GM20000 (cell line): ENCODE measurements around the gene INPP5F.

Experiments used
- DNase-seq: peaks from one replicate; pipeline ENCODE4 v3.0.0; 2012; ENCODE audit warnings: low spot score
- TF ChIP-seq, protein P1 (sequence below): IDR thresholded peaks from 2 replicates; pipeline ENCODE4 v1.5.1; 2012; ENCODE audit warnings: mild to moderate bottlenecking, control low read depth; ENCODE audit errors: extremely low read depth, missing control alignments

Gene INPP5F

DNA sequence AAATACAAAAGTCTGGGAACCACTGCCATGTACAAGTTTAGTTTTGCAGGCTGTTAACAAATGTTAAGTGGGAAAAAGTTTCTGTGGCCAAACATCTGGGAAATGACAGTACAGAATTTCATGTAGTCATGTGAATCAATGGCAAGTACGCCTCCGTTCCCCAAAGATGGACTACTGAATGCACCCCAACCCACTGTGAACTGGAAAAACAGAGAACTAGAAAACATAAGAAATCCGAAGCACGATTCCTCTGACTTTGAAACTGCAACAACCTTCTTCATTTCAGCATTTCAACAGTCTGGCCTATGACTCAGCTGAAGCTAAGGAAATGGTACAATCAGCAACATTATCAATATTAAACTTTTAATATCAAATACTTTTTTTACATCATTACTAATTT, 105.0 kb downstream of the INPP5F start:
- TF ChIP-seq, protein P1, sequence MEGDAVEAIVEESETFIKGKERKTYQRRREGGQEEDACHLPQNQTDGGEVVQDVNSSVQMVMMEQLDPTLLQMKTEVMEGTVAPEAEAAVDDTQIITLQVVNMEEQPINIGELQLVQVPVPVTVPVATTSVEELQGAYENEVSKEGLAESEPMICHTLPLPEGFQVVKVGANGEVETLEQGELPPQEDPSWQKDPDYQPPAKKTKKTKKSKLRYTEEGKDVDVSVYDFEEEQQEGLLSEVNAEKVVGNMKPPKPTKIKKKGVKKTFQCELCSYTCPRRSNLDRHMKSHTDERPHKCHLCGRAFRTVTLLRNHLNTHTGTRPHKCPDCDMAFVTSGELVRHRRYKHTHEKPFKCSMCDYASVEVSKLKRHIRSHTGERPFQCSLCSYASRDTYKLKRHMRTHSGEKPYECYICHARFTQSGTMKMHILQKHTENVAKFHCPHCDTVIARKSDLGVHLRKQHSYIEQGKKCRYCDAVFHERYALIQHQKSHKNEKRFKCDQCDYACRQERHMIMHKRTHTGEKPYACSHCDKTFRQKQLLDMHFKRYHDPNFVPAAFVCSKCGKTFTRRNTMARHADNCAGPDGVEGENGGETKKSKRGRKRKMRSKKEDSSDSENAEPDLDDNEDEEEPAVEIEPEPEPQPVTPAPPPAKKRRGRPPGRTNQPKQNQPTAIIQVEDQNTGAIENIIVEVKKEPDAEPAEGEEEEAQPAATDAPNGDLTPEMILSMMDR = no peak
- DNase-seq = no peak

DNA sequence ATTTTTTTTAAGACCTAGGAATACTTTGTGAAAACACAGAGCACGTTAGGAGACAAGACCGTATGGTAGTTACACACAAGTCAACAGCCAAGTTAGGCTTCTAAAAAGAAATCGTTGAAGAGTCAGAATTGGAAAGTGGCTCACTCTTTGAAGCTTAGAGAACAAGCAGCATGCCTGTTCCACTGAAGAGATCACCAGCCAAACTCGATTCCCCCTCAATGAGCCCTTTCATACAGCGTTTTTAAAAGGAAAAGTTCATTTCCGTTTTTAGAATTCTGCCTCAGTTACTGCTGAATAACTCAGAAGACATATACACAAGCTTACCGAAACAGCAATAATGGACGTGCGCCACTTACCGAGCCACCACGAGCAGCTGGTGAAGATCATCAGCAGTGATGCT, 105.8 kb downstream of the INPP5F start:
- no peak for DNase-seq
- TF ChIP-seq, protein P1 = no peak

DNA sequence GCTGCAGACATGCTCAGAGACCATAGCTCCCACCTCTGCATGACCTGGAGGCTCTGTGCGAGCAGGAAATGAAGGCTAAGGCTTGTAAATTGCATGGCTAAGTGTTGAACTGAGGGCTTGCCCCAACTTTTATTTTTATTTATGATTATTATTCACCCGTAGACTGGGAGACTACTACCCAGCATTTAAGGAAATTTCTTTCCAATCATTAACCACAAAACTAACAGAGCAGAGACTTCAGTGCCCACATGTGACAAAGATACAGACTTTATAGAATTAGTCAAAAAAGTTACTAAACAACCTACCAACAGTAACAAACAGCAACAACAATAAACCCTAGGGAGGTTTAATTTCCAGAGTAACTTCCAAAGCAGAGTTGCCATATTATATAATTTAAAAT, 107.1 kb downstream of the INPP5F start:
- no peak for DNase-seq
- TF ChIP-seq, protein P1 = no peak

DNA sequence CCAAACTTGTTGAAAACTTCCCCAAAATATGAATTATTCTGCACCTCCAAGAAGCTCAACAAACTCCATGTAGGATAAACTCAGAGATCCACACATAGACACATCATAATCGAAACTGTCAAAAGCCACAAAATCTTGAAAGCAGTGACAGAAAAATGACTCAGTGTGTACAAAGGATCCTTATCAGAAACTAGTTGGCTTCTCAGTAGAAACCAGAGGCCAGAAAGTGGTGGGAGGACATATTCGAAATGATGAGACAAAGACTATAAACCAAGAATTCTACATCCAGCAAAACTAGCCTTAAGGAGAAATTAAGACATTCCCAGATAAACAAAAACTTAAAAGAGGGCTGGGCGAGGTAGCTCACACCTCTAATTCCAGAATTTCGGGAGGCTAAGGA, 108.3 kb downstream of the INPP5F start:
- TF ChIP-seq, protein P1 = no peak
- DNase-seq = no peak

DNA sequence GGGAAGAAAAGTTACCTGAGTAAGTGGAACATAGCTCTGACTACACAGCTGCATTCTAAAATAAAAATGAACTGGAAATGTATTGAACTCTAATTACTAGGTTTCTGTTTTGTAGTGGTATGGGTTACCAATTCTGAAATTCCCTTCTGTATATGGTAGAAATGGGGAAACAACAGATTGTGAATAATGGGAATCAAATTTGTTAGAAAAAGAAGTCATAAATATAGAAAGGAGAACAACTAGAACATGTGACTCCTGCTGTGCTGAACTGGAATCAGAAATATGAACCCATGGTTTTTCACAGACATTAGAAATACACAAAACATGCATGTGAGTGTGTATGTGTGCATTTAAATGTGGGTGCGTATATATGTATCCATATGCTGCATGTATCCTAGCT, 119.8 kb downstream of the INPP5F start:
- TF ChIP-seq, protein P1 = no peak
- DNase-seq = no peak

DNA sequence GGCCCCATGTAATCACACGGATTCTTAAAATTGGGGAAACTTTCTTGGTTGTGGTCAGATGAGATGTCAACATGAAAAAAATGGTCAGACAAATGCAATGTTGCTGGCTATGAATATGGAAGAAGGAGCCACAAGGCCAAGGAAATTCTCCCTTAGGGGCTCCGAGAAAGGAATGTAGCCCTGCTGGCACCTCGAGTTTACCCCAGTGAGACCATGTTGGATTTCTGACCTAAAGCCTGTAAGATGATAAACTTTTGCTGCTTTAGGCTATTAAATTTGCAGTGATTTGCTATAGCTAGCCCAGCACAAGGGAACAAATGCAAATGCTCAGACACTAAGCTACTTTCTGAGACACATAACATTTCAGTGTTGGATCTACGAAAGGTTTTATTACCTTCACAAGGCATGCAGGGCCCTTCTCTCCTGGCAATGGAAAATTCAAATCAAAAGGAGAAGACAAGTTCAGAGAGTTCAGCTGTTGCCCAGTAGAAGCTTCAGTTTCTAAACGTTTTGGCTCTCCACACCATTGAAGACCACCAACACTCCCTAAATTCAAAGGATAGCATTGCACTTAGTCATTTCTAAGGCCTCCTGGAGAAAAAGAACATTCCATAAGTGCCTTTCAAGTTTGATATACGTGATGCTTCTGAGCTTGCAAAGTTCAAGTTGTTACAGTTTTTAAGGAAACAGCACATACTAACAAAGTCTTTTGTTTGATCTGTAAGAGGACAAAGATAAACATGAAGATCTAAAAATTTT, 123.4 kb downstream of the INPP5F start:
- TF ChIP-seq, protein P1 = no peak
- DNase-seq = no peak

DNA sequence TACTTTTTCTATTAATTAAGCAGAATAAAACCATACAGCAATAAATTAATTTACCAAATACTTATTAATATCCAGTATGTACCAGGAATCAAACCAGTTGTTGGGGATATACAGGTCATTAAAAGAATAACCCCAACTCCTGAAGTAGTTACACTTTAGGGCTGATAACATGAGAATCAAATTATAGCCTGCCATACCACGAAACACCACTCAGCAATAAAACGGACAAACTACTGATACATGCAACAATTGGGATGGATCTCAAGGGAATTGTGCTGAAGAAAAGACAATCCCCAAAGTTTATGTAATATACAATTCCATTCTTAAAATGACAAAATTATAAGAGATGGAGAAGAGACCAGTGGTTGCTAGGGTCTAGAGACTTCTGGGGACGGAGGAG, 124.1 kb downstream of the INPP5F start:
- no peak for DNase-seq
- TF ChIP-seq, protein P1 = no peak
